Occipital lobe (tissue), 2 donors: Measurements from ENCODE around the gene PRKCQ. TPM values are rescaled to one million over a fixed set of nuclear protein-coding genes. Genes with fewer than 3 reads are reported as not detected.
A peak's percentile ranks its signal among the peaks of the same experiment; 100 is the strongest.

ENCODE experiments used
- DNase-seq: peaks from one replicate; lab custom pipeline; 2025; lab: John Stamatoyannopoulos, UW
- total RNA-seq: library from RNA; depleted of rRNA; stranded (reverse); fragments of >200 nt; gene quantifications from one replicate; pipeline ENCODE4 v1.2.3, GENCODE V29; 2014

Gene PRKCQ
- total RNA-seq, 1 donor from 2014 or later = 1.4 TPM

GRCh38 chr10:6408799-6409198 is 171.3 kb downstream of the PRKCQ start:
- DNase-seq = no peak

GRCh38 chr10:6407034-6407721 is 172.9 kb downstream of the PRKCQ start:
- no peak for DNase-seq

- DNase-seq = no peak
Measured at GRCh38 chr10:6406220-6407033, 173.6 kb downstream of the PRKCQ start.

GRCh38 chr10:6405713-6406112 is 174.4 kb downstream of the PRKCQ start:
- DNase-seq = no peak

- no peak for DNase-seq
Measured at GRCh38 chr10:6404127-6405072, 175.7 kb downstream of the PRKCQ start.

- DNase-seq = no peak
Measured at GRCh38 chr10:6402960-6403359, 177.1 kb downstream of the PRKCQ start.

- DNase-seq = no peak
Measured at GRCh38 chr10:6402349-6402709, 177.7 kb downstream of the PRKCQ start.

- DNase-seq = peak; percentile 75
Measured at GRCh38 chr10:6401558-6402348, 178.3 kb downstream of the PRKCQ start.

- DNase-seq = no peak
Measured at GRCh38 chr10:6400821-6401465, 179.1 kb downstream of the PRKCQ start.

- no peak for DNase-seq
Measured at GRCh38 chr10:6400331-6400730, 179.7 kb downstream of the PRKCQ start.

- DNase-seq = no peak
Measured at GRCh38 chr10:6399879-6400278, 180.2 kb downstream of the PRKCQ start.

GRCh38 chr10:6399231-6399741 is 180.8 kb downstream of the PRKCQ start:
- no peak for DNase-seq

GRCh38 chr10:6398399-6398798 is 181.7 kb downstream of the PRKCQ start:
- no peak for DNase-seq

- DNase-seq = no peak
Measured at GRCh38 chr10:6396652-6397051, 183.4 kb downstream of the PRKCQ start.

- DNase-seq = no peak
Measured at GRCh38 chr10:6396226-6396625, 183.8 kb downstream of the PRKCQ start.

- no peak for DNase-seq
Measured at GRCh38 chr10:6395606-6396005, 184.5 kb downstream of the PRKCQ start.

- DNase-seq = no peak
Measured at GRCh38 chr10:6394084-6394483, 186.0 kb downstream of the PRKCQ start.

GRCh38 chr10:6393168-6393567 is 186.9 kb downstream of the PRKCQ start:
- DNase-seq = no peak

- no peak for DNase-seq
Measured at GRCh38 chr10:6390213-6390845, 189.7 kb downstream of the PRKCQ start.
